Lower lobe of right lung (tissue), 2 donors: ENCODE data around the gene LAMA2. TPM values are rescaled to one million over a fixed set of nuclear protein-coding genes. Genes with fewer than 3 reads are reported as not detected.

ENCODE experiments used
- ATAC-seq, 2 donors: fragments of 200-7000 bp; cut with Tn5 transposase; one replicate each; pipeline ENCODE4 v1.9.1; 2020 to 2022; ENCODE audit warnings: mild to moderate bottlenecking in 2 of 2, moderate library complexity in 2 of 2
- DNase-seq: peaks from one replicate; pipeline ENCODE4 v3.0.0-alpha.2; 2020
- H3K27ac ChIP-seq: fragments of 200-600 bp; one replicate; pipeline ENCODE4 v1.8.0; 2022
- H3K27me3 ChIP-seq: fragments of 200-600 bp; one replicate; pipeline ENCODE4 v1.8.0; 2022; ENCODE audit warnings: low read depth
- H3K36me3 ChIP-seq: fragments of 200-600 bp; one replicate; pipeline ENCODE4 v1.8.0; 2022; ENCODE audit warnings: mild to moderate bottlenecking
- H3K4me1 ChIP-seq: fragments of 200-600 bp; one replicate; pipeline ENCODE4 v1.8.0; 2022
- H3K4me3 ChIP-seq: fragments of 200-600 bp; one replicate; pipeline ENCODE4 v1.8.0; 2022; ENCODE audit warnings: mild to moderate bottlenecking
- H3K9me3 ChIP-seq: fragments of 200-600 bp; one replicate; pipeline ENCODE4 v1.8.0; 2022
- intact Hi-C: fragments of 100-400 bp; cut with DNase I; formaldehyde crosslinking; loops from one replicate; pipeline ENCODE4 v1.11.0; 2022
- total RNA-seq: library from RNA; stranded (reverse); fragmentation: NEBNext Ultra II Directional; extraction: Animal tissue kit (Norgen Biotek cat#: 25700); gene quantifications from one replicate; pipeline ENCODE4 v1.2.1, GENCODE V29; 2021
- TF ChIP-seq, protein P1 (sequence below): fragments of 200-600 bp; IDR thresholded peaks from one replicate; pipeline ENCODE4 v1.8.0; 2022; ENCODE audit warnings: antibody characterized with exemption, mild to moderate bottlenecking
- donor health status: DM: no; HTN: yes; CAD: no; lungs with severe emphysema.

The LAMA2 gene
- total RNA-seq, 1 donor from 2014 or later = 49.6 TPM

DNA sequence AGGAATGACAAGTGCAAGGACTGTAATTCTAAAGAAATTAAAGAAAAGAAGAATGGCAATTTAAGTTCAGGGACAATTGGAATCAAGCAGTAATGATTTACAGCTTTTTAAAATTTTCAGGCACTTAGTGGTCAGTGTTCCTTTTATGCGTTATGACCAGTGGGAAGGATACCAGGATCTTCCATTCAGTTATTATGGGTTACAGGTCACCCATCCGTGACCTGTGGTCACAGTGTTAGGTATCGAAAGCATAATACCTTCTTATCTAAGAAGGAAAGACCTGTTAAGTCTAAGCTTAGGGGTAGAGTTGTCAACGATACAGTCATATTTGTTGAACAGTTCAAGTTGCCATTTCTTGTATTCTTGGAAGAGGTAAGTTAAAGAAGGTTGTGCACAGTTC lies 253.8 kb downstream of the LAMA2 start:
- no peaks in the 10 kb centered on the region for H3K27me3 ChIP-seq
- H3K4me1 ChIP-seq = peaks cover 23% of the 10 kb centered on the region
- no peak for DNase-seq
- no peak for ATAC-seq
- TF ChIP-seq, protein P1, sequence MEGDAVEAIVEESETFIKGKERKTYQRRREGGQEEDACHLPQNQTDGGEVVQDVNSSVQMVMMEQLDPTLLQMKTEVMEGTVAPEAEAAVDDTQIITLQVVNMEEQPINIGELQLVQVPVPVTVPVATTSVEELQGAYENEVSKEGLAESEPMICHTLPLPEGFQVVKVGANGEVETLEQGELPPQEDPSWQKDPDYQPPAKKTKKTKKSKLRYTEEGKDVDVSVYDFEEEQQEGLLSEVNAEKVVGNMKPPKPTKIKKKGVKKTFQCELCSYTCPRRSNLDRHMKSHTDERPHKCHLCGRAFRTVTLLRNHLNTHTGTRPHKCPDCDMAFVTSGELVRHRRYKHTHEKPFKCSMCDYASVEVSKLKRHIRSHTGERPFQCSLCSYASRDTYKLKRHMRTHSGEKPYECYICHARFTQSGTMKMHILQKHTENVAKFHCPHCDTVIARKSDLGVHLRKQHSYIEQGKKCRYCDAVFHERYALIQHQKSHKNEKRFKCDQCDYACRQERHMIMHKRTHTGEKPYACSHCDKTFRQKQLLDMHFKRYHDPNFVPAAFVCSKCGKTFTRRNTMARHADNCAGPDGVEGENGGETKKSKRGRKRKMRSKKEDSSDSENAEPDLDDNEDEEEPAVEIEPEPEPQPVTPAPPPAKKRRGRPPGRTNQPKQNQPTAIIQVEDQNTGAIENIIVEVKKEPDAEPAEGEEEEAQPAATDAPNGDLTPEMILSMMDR = no peak
- intact Hi-C loops = no loop called here
- no peak overlapping the region for H3K4me3 ChIP-seq
- no peaks in the 10 kb centered on the region for H3K36me3 ChIP-seq
- no peaks in the 10 kb centered on the region for H3K9me3 ChIP-seq
- no peak overlapping the region for H3K27ac ChIP-seq

DNA sequence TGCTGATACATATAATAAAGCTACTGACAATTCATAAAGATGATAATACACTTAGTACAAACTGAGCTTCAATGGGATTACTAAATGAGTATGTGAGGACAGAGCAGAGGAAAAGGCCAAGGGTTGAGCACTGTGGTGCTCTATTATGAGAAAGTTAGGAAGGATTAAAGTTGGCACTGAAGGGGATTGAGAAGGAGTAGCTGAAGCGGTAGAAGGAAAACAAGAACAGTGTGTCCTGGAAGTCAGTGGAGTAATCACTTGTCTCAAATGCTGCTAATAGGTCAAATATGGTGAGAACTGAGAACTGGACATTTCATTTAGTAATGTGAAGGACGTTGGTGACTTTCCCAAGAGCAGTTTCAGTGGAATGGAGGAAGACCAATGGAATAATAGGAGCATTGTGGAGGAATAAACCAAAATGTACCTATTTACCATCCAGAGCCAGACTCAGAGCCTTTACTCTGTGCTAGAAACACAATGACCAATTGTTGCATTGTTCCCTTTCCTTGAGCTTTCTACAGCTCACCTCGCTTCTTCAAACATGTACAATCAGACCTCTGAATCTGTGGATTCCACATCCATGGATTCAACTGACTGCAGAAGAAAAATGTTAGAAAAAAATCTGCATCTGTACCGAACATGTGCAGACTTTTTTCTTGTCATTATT lies 255.9 kb downstream of the LAMA2 start:
- Histone ChIP-seq H3K36me3 (no peaks in the 10 kb centered on the region), H3K9me3 (no peaks in the 10 kb centered on the region), H3K4me3 (no peak overlapping the region), H3K27me3 (no peaks in the 10 kb centered on the region), H3K4me1 (peaks cover 23% of the 10 kb centered on the region), H3K27ac (peak overlapping the region; percentile 5)
- intact Hi-C loops = no loop called here
- peak in 1 of 2 donors; percentile 21 for ATAC-seq
- DNase-seq = no peak
- TF ChIP-seq, protein P1 = no peak

DNA sequence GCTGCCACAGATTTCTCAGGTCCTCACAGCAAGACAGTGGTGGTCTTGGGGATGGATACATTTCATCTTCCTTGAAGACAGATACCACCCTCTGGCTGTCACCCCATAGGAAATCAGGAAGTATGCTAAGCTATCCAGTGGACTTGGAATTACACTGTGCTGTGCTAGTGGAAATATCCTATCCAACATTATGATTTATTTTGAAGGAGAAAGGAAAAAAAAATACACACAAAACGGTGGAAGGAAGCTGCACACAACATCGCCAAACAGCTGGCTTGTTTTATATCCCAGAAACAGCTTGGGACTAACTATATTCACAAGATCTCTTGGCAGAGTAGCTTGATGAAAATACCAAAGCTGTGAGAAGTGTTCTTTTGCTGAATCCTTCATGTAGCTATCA lies 257.6 kb downstream of the LAMA2 start:
- DNase-seq (no peak), ATAC-seq (peak; percentile 39 to 57)
- Histone ChIP-seq H3K27me3 (no peaks in the 10 kb centered on the region), H3K4me1 (peaks cover 17% of the 10 kb centered on the region), H3K27ac (peak overlapping the region; percentile 5), H3K9me3 (no peaks in the 10 kb centered on the region), H3K36me3 (no peaks in the 10 kb centered on the region), H3K4me3 (no peak overlapping the region)
- TF ChIP-seq, protein P1 = no peak
- intact Hi-C loops = no loop called here

DNA sequence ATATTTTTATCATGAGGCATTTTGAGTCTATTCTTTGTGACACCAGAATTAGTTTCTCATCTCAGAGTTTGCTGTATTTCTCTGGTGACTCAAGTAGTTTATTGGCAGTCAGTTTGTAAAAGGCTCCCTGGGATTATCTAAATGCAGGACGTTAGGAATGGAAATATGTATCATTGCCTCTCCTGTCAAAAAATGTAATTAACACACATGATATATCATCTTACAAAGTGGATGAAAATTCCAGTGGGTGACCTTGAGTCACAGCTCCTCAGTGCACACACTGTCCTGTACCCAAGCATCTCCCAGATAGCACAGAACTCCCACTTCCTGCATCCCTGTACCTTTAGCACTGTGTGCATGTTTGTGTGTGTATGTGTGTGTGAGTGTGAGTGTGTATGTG lies 258.6 kb downstream of the LAMA2 start:
- peak in 1 of 2 donors; percentile 35 for ATAC-seq

GRCh38 chr6:129146902-129147301 lies 264.0 kb downstream of the LAMA2 start:
- H3K4me1 ChIP-seq = no peaks in the 10 kb centered on the region
- TF ChIP-seq, protein P1 = no peak
- intact Hi-C loops = no loop called here
- H3K36me3 ChIP-seq = no peaks in the 10 kb centered on the region
- no peaks in the 10 kb centered on the region for H3K9me3 ChIP-seq
- no peak overlapping the region for H3K27ac ChIP-seq
- DNase-seq (no peak), ATAC-seq (no peak)
- H3K27me3 ChIP-seq = no peaks in the 10 kb centered on the region
- no peak overlapping the region for H3K4me3 ChIP-seq

More for the DNA sequence above, 258.6 kb downstream of the LAMA2 start:
- no peak for DNase-seq
- Histone ChIP-seq H3K36me3 (no peaks in the 10 kb centered on the region), H3K27ac (peak overlapping the region; percentile 50), H3K9me3 (no peaks in the 10 kb centered on the region), H3K4me1 (peaks cover 17% of the 10 kb centered on the region), H3K4me3 (no peak overlapping the region), H3K27me3 (no peaks in the 10 kb centered on the region)
- TF ChIP-seq, protein P1 = no peak
- intact Hi-C loops = no loop called here
